Measurements from ENCODE around the gene ADAMTS14.

DNA sequence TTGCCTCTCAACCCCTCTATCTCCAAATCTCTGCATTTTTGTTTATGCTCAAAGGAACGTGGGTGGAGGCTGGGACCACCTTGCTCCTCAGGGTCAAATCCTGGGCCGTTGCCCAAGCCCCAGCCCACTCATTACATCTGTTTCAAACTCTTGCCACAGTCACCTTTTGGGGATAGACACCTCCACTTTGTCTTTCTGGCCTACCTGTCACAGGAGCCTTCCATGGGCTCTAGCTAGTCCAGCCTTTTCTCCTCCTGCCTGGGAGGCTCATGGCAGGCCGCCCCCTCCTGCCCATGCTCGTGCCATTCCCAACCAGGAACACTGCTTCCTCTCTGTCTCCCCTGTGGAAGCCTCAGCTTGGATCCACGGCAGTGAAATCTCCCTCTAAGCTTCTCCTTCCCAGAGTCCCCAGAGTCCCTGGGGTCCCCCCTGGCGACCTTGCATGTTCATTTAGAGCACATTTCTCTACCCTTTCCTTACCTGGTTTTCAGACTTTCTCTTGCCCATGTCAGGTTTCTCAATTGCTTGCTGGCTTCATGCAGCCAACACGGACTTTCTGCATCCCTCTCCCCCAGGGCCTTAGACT is 2.5 kb upstream of the ADAMTS14 start:
- TF ChIP-seq CTCF (IDR thresholded peaks at IDR 0.05; ENCODE audit: low read length) (no peak), EZH2 (optimal IDR thresholded peaks at IDR 0.05; ENCODE audit: low read depth, low read length) (no peak), EZH2phosphoT487 (IDR thresholded peaks at IDR 0.05; ENCODE audit: low read length) (no peak)
